Sigmoid colon (tissue), 7 donors: Measurements from ENCODE around the gene LECT2. TPM values are rescaled to one million over a fixed set of nuclear protein-coding genes. Genes with fewer than 3 reads are reported as not detected.

ENCODE experiments used
- DNase-seq: peaks from one replicate; pipeline ENCODE4 v3.0.0-alpha.2; 2019
- H3K27ac ChIP-seq, 4 donors: fragments of 200-600 bp; sonication (generic); one replicate each; pipeline ENCODE4 v1.5.1; 2016 to 2019; ENCODE audit warnings: mild to moderate bottlenecking in 1 of 4
- H3K27me3 ChIP-seq, 3 donors: fragments of 200-600 bp; sonication (generic); one replicate each; pipeline ENCODE4 v1.5.1; 2019; ENCODE audit warnings: mild to moderate bottlenecking in 1 of 3
- H3K36me3 ChIP-seq, 4 donors: fragments of 200-600 bp; sonication (generic); one replicate each; pipeline ENCODE4 v1.5.1; 2016 to 2019
- H3K4me1 ChIP-seq, 4 donors: fragments of 200-600 bp; sonication (generic); one replicate each; pipeline ENCODE4 v1.5.1; 2017 to 2019
- H3K4me3 ChIP-seq, 4 donors: fragments of 200-600 bp; sonication (generic); one replicate each; pipeline ENCODE4 v1.5.1; 2017 to 2019; ENCODE audit warnings: mild to moderate bottlenecking in 2 of 4, moderate library complexity in 1 of 4
- H3K9me3 ChIP-seq, 4 donors: fragments of 200-600 bp in 3 of 4; sonication (generic) in 3 of 4; one replicate each; pipeline versions ENCODE4 v1.5.1 to v1.6.1; 2013 to 2019
- EP300 ChIP-seq, 4 donors: sonication (generic); formaldehyde crosslinking; IDR thresholded peaks; one replicate each; pipeline ENCODE4 v1.6.1; 2017; ENCODE audit warnings: antibody characterized with exemption in 4 of 4
- POLR2A ChIP-seq, 2 donors: fragments of 450-650 bp; IDR thresholded peaks; one replicate each; pipeline ENCODE4 v1.6.1; 2016; ENCODE audit warnings: antibody characterized with exemption in 2 of 2, mild to moderate bottlenecking in 2 of 2, moderate library complexity in 2 of 2
- POLR2AphosphoS5 ChIP-seq, 4 donors: sonication (generic); formaldehyde crosslinking; IDR thresholded peaks; one replicate each; pipeline ENCODE4 v1.6.1; 2017; ENCODE audit warnings: antibody characterized with exemption in 4 of 4
- WGBS, 2 donors: extraction: QIAGEN DNeasy Blood & Tissue Kit; methylation state at CpG; one replicate each; pipeline ENCODE4 v1.1.7; 2013; 5-methylcytosine and 5-hydroxymethylcytosine counted together
- intact Hi-C: fragments of 100-400 bp; cut with DNase I; formaldehyde crosslinking; loops from one replicate; pipeline ENCODE4 v1.15.1; 2023
- polyA plus RNA-seq, 3 donors: library from polyadenylated mRNA; stranded (reverse); fragments of 200-250 nt; gene quantifications; one replicate each; pipeline ENCODE4 v1.2.3, GENCODE V29; 2013
- total RNA-seq, 4 donors: library from RNA; depleted of rRNA; stranded (reverse); fragments of >200 nt; gene quantifications; one replicate each; pipeline ENCODE4 v1.1.0, GENCODE V29; 2016
- TF ChIP-seq, protein P1 (sequence below), 4 experiments: fragments of 450-650 bp in 3 of 4; fragments of 200-600 bp in 1 of 4; IDR thresholded peaks; one replicate each; pipeline ENCODE4 v1.5.1; 2016 to 2019; ENCODE audit warnings: antibody characterized with exemption in 4 of 4, mild to moderate bottlenecking in 3 of 4, moderate library complexity in 2 of 4
- donor health status: healthy with polysubstance abuse.
- donor health status: Bipolar disorder and iron deficiency.
- donor health status: healthy.

Gene LECT2
- total and polyA plus RNA-seq, 7 donors, result not detected

DNA sequence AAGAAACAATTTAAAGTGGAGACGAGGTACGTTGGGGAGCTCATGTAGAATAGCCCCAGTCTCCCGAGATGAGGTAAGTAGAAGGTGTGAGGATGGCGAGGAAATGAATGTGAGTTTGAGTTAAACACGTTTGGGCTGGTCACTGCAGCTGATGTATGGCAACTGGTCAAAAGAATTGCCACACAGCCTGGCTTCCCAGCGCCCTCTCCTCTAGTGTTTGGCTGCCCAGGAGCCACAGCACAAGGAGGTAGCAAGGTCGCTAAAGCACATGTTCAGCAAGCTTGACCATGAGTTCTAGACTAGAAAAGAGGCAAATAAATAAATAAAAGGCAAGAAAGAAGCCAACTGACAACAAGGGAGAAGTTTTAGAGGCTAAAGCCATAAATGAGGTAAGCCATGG is 21.4 kb upstream of the LECT2 start:
- intact Hi-C loops, result no loop called here
- H3K9me3 ChIP-seq, result no peaks in the 10 kb centered on the region
- peaks cover 0 to 22% (median 10%) of the 10 kb centered on the region in 4 donors for H3K4me1 ChIP-seq
- no peaks in the 10 kb centered on the region for H3K27me3 ChIP-seq
- no peak overlapping the region for H3K4me3 ChIP-seq
- 94% methylated on average over 7 of the region's 7 CpGs for WGBS, 2 donors
- TF ChIP-seq EP300 (IDR thresholded peaks at IDR 0.05) (no peak), POLR2A (IDR thresholded peaks at IDR 0.05) (no peak), POLR2AphosphoS5 (IDR thresholded peaks at IDR 0.05) (no peak)
- TF ChIP-seq, protein P1, sequence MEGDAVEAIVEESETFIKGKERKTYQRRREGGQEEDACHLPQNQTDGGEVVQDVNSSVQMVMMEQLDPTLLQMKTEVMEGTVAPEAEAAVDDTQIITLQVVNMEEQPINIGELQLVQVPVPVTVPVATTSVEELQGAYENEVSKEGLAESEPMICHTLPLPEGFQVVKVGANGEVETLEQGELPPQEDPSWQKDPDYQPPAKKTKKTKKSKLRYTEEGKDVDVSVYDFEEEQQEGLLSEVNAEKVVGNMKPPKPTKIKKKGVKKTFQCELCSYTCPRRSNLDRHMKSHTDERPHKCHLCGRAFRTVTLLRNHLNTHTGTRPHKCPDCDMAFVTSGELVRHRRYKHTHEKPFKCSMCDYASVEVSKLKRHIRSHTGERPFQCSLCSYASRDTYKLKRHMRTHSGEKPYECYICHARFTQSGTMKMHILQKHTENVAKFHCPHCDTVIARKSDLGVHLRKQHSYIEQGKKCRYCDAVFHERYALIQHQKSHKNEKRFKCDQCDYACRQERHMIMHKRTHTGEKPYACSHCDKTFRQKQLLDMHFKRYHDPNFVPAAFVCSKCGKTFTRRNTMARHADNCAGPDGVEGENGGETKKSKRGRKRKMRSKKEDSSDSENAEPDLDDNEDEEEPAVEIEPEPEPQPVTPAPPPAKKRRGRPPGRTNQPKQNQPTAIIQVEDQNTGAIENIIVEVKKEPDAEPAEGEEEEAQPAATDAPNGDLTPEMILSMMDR (IDR thresholded peaks at IDR 0.05), result no peak
- DNase-seq, result no peak
- H3K36me3 ChIP-seq, result no peaks in the 10 kb centered on the region
- no peak overlapping the region for H3K27ac ChIP-seq

DNA sequence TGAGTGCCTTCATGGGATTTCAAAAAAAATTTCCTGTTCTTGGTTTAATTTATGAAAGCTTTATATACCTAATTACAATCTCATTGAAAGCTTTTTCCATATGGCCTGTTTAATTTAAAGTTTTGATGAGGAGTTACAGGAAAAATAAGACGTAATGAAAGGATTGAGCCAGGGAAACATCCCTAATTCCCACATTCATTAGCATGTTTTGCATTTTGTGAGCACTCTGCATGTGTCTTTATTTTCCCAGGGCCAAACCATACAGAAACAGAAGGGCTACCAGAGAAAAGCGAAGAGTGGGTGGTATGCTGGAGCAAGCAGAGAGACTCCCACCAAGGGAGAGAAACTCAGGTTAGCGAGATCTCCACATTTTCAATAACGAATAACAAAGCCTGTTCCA is 20.3 kb upstream of the LECT2 start:
- TF ChIP-seq, protein P1 (IDR thresholded peaks at IDR 0.05), result no peak
- TF ChIP-seq POLR2A (IDR thresholded peaks at IDR 0.05) (no peak), POLR2AphosphoS5 (IDR thresholded peaks at IDR 0.05) (no peak), EP300 (IDR thresholded peaks at IDR 0.05) (no peak)
- 95 to 96% methylated on average over 4 of the region's 4 CpGs for WGBS, 2 donors
- no peak for DNase-seq

DNA sequence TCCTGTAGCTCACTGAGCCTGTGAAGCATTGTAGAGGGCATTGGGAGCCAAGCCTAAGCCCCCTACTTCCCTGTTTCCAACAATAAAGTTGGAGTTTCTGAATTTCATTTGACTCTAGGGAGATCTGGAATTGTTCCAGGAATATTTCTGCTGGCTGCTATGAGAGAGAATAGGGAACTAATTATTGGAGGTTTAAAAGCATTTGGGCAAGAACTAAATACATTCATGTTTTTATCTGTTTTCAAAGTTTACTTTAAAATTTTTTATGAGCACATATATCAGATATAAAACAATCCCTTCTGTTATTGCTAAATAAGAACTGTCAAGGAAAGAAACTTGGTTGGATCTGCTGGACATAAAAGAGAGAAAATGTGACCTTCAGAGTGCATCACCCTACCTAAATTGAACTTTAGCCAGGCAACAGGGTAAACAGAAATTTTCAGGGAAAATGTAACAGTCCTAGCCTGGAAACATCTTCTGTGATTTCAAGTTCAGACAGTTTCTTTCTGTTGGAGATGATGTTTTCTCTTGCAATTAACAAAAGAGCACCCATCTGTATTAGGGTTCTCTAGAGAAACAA is 19.3 kb upstream of the LECT2 start:
- Histone ChIP-seq H3K4me3 (no peak overlapping the region), H3K9me3 (no peaks in the 10 kb centered on the region), H3K4me1 (peaks cover 0 to 11% (median 5%) of the 10 kb centered on the region in 4 donors), H3K36me3 (no peaks in the 10 kb centered on the region), H3K27me3 (no peaks in the 10 kb centered on the region), H3K27ac (peak overlapping the region in 1 of 4 donors; percentile 19)
- DNase-seq, result no peak
- intact Hi-C loops, result no loop called here
- TF ChIP-seq POLR2A (IDR thresholded peaks at IDR 0.05) (no peak), EP300 (IDR thresholded peaks at IDR 0.05) (no peak), POLR2AphosphoS5 (IDR thresholded peaks at IDR 0.05) (no peak)
- TF ChIP-seq, protein P1 (IDR thresholded peaks at IDR 0.05), result no peak

More for the DNA sequence above, 20.3 kb upstream of the LECT2 start:
- no peaks in the 10 kb centered on the region for H3K27me3 ChIP-seq
- H3K4me1 ChIP-seq, result peaks cover 0 to 20% (median 10%) of the 10 kb centered on the region in 4 donors
- intact Hi-C loops, result no loop called here
- no peaks in the 10 kb centered on the region for H3K36me3 ChIP-seq
- H3K9me3 ChIP-seq, result no peaks in the 10 kb centered on the region
- no peak overlapping the region for H3K4me3 ChIP-seq
- no peak overlapping the region for H3K27ac ChIP-seq

DNA sequence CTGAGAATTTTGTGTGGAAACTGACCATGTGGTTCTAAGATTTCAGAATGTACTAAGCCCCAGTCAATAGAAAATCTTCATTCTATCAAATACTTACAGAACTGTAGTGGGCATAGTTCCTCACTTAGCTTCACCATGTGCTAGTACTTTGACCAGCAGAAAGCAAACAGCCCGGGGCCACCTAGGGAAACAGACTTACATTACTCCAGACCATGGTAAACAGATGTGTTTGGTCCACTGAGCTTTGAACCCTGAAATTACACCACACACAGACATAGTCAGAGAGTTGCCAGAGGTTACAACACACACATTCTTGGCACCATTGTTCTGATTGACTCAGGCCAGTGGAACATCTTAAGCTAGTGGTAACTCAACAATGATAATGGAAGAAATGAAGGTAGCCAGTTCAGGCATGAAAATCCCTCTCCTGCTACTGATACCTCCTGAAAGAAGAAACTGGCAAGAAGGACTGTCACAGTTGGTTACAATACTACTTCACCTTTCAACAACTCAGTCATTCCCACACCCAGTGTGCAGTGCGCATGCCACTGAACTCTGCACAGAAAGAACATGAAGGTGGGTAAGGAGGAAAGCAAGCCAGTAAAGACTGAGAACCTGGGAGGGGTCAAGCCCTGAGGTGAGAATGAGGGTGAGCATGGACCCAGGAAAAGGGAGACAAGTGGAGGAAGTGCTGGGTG is 18.7 kb upstream of the LECT2 start:
- peak overlapping the region in 1 of 4 donors; percentile 19 for H3K27ac ChIP-seq
- peaks cover 0 to 11% (median 5%) of the 10 kb centered on the region in 4 donors for H3K4me1 ChIP-seq
- no peak for DNase-seq
- 64 to 75% methylated on average over 2 of the region's 2 CpGs for WGBS, 2 donors
- H3K9me3 ChIP-seq, result no peaks in the 10 kb centered on the region
- TF ChIP-seq POLR2AphosphoS5 (IDR thresholded peaks at IDR 0.05) (peak in 1 of 4 donors; percentile 37), EP300 (IDR thresholded peaks at IDR 0.05) (no peak)
- H3K4me3 ChIP-seq, result no peak overlapping the region
- H3K36me3 ChIP-seq, result no peaks in the 10 kb centered on the region
- no peaks in the 10 kb centered on the region for H3K27me3 ChIP-seq
- intact Hi-C loops, result no loop called here

DNA sequence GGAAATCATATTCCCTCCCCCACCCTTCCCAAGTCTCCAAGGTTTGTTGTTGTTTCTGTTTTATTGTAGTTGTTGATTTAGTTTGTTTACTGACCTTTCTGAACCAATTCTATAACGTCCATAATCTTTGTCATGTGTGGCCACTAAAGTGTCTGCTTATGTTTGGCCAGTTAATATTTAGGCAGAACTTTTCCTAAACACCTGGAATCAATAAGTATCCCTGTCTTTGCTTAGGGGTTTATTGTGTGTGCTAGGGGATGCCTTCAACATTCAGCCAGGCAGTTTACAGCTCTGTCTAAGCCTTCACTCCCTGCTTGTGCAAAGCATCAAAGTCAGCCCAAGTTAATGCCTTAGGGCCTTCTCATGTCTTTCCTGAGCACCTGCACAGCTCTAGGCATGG is 16.9 kb upstream of the LECT2 start:
- H3K36me3 ChIP-seq, result no peaks in the 10 kb centered on the region
- peaks cover 0 to 11% (median 5%) of the 10 kb centered on the region in 4 donors for H3K4me1 ChIP-seq
- no peaks in the 10 kb centered on the region for H3K9me3 ChIP-seq
- H3K27ac ChIP-seq, result no peak overlapping the region
- intact Hi-C loops, result no loop called here
- no peak for DNase-seq
- H3K27me3 ChIP-seq, result no peaks in the 10 kb centered on the region
- TF ChIP-seq POLR2AphosphoS5 (IDR thresholded peaks at IDR 0.05), result no peak
- TF ChIP-seq EP300 (IDR thresholded peaks at IDR 0.05), result no peak
- TF ChIP-seq, protein P1 (IDR thresholded peaks at IDR 0.05), result no peak
- TF ChIP-seq POLR2A (IDR thresholded peaks at IDR 0.05), result no peak
- no peak overlapping the region for H3K4me3 ChIP-seq
- WGBS, 2 donors, result 5 to 27% methylated on average over 1 of the region's 1 CpG
